Measurements from ENCODE around the gene NPLOC4. TPM values are rescaled to one million over a fixed set of nuclear protein-coding genes. Genes with fewer than 3 reads are reported as not detected.

Gene NPLOC4
- total and polyA plus RNA-seq, 2 of the 8 experiments (the other 6 are each of a cell fraction or from before 2014, with no cell fraction given): 70.7 to 92.7 TPM

DNA sequence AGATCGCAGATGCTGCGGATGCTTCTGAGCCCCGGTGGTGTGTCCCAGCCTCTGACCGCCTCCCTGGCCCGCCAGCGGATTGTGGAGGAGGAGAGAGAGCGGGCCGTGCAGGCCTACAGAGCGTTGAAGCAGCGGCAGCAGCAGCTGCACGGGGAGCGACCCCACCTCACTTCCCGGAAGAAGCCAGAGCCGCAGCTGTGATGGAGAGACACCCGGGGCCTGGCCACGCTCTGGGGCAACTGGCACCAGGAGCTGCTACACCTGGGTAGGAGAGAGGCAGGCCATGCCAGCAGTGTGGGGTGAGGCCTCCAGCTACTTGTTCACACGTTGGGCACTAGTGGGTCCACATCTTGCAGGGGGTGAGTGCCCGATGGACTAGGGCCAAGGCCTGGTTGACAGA is 35.6 kb upstream of the NPLOC4 start:
- H3K27ac ChIP-seq (ENCODE audit: low read depth, low read length): no peak overlapping the region
- no peak overlapping the region for H3K14ac ChIP-seq (ENCODE audit: insufficient read length)
- H3K9ac ChIP-seq (replicated peaks in 1 of 4; ENCODE audit: extremely low read depth in 1 of 4, low read depth in 3 of 4, low read length in 3 of 4): no peak overlapping the region
- peaks cover 0 to 2% (median 2%) of the 10 kb centered on the region in 4 experiments; a peak in 4 of 7 replicates for H3K4me1 ChIP-seq (replicated peaks in 1 of 4; ENCODE audit: control insufficient read depth in 3 of 4, insufficient read depth in 4 of 4, low read length in 3 of 4)
- H2AK5ac ChIP-seq (ENCODE audit: low read depth, low read length): no peak overlapping the region
- no peak overlapping the region for H2AFZ ChIP-seq (ENCODE audit: low read length)
- no peak overlapping the region for H4K91ac ChIP-seq (replicated peaks; ENCODE audit: insufficient read length, low read length)
- H3K79me2 ChIP-seq (ENCODE audit: control insufficient read depth in 1 of 2, insufficient read depth in 2 of 2, low read length in 2 of 2): peaks cover 0 to 20% of the 10 kb centered on the region in 2 experiments; a peak in 2 of 4 replicates
- FAIRE-seq: no peak
- no peak overlapping the region for H3K18ac ChIP-seq (ENCODE audit: extremely low read depth, low read length)
- H3K36me3 ChIP-seq (ENCODE audit: control insufficient read depth in 2 of 4, insufficient read depth in 4 of 4, low read length in 3 of 4): peaks cover 26 to 58% (median 51%) of the 10 kb centered on the region in 4 experiments
- DNase-seq (ENCODE audit: low read depth in 1 of 2, low spot score in 2 of 2): no peak
- H3K56ac ChIP-seq (replicated peaks; ENCODE audit: insufficient read length, low read depth, low read length): no peak overlapping the region
- no peaks in the 10 kb centered on the region for H3K23me2 ChIP-seq (ENCODE audit: low read depth, low read length)
- 95% methylated on average over 17 of the region's 18 CpGs; no CpG with 5 or more reads in 1 of the 2 experiments for WGBS, 2 experiments (ENCODE audit: extremely low coverage in 1 of 2, insufficient coverage in 1 of 2, insufficient read length in 1 of 2, insufficient replicate concordance in 2 of 2, low coverage in 1 of 2, low lambda C conversion rate in 2 of 2, missing lambda C conversion rate in 1 of 2)
- no peak overlapping the region for H3K4ac ChIP-seq (replicated peaks; ENCODE audit: insufficient read length, low read depth, low read length)
- peaks cover 13 to 24% of the 10 kb centered on the region in 2 experiments for H4K20me1 ChIP-seq (replicated peaks in 1 of 2; ENCODE audit: control insufficient read depth in 1 of 2, insufficient read depth in 2 of 2, low read length in 2 of 2)
- no peak overlapping the region for H3K23ac ChIP-seq (ENCODE audit: insufficient read length)
- H3K4me2 ChIP-seq (ENCODE audit: insufficient read depth in 1 of 2, low read depth in 2 of 2, low read length in 2 of 2): no peak overlapping the region
- H3K27me3 ChIP-seq (replicated peaks in 1 of 4; ENCODE audit: control insufficient read depth in 3 of 4, extremely low read depth in 1 of 4, insufficient read depth in 3 of 4, low read length in 3 of 4): no peaks in the 10 kb centered on the region
- ChIA-PET CTCF (ENCODE audit: partially characterized antibody) (interaction anchor here (1.1 to 1.6 kb wide), 2 partner anchors 23 to 34 kb away, joined by 3 to 6 read pairs; no protein-coding TSS in a partner anchor), POLR2A (ENCODE audit: partially characterized antibody) (interaction anchor here (0.8 to 28.4 kb wide), 9 partner anchors 12 to 220 kb away, joined by 3 to 436 read pairs (median 4); partner anchors contain the start of genes ARL16, HGS, MRPL12 and PDE6G)
- peaks cover 2% of the 10 kb centered on the region; the same call in 1 of the 2 replicates for H3K79me1 ChIP-seq (ENCODE audit: low read depth, low read length)
- H2BK12ac ChIP-seq (ENCODE audit: low read depth, low read length): no peak overlapping the region
- no peak overlapping the region for H2BK15ac ChIP-seq (ENCODE audit: low read length)
- H2BK20ac ChIP-seq (ENCODE audit: low read length): no peak overlapping the region
- no peak overlapping the region for H4K8ac ChIP-seq (ENCODE audit: extremely low read depth, insufficient read depth, low read length)
- no peak overlapping the region for H4K5ac ChIP-seq (ENCODE audit: insufficient read length, low read depth, low read length)
- H3K4me3 ChIP-seq (ENCODE audit: extremely low read depth in 1 of 4, insufficient read depth in 2 of 4, low read depth in 3 of 4, low read length in 4 of 4): no peak overlapping the region
- no peak overlapping the region for H2BK5ac ChIP-seq (ENCODE audit: low read depth, low read length)
- no peaks in the 10 kb centered on the region for H3K9me3 ChIP-seq (ENCODE audit: insufficient read depth in 2 of 2, low read depth in 1 of 2, low read length in 1 of 2)
- no peak overlapping the region for H2BK120ac ChIP-seq (replicated peaks; ENCODE audit: low read depth, low read length)
- TF ChIP-seq CBX8 (IDR thresholded peaks at IDR 0.05; ENCODE audit: borderline replicate concordance, low read depth, low read length): no peak
- TF ChIP-seq SIX5 (IDR thresholded peaks at IDR 0.05; ENCODE audit: low read depth, low read length): no peak
- TF ChIP-seq RAD21 (IDR thresholded peaks at IDR 0.05 in 1 of 2, conservative IDR thresholded peaks at IDR 0.05 in 1 of 2; ENCODE audit: low read depth in 2 of 2, low read length in 2 of 2): no peak
- TF ChIP-seq POLR2A (IDR thresholded peaks at IDR 0.05; ENCODE audit: control extremely low read depth in 1 of 2, low read depth in 2 of 2, low read length in 2 of 2): no peak
- no peak for TF ChIP-seq HDAC2 (IDR thresholded peaks at IDR 0.05; ENCODE audit: borderline replicate concordance in 1 of 2, low read depth in 2 of 2, low read length in 2 of 2)
- TF ChIP-seq SUZ12 (IDR thresholded peaks at IDR 0.05; ENCODE audit: low read length): no peak
- no peak for TF ChIP-seq EZH2 (IDR thresholded peaks at IDR 0.05; ENCODE audit: low read depth, low read length, severe bottlenecking)
- no peak for TF ChIP-seq KDM1A (IDR thresholded peaks at IDR 0.05; ENCODE audit: borderline replicate concordance, low read length)

All from H1 (cell line).